ENCODE data around the gene PIGS. TPM values are rescaled to one million over a fixed set of nuclear protein-coding genes. Genes with fewer than 3 reads are reported as not detected.
A peak's percentile ranks its signal among the peaks of the same experiment; 100 is the strongest.

PIGS gene
- total and polyA plus RNA-seq, 4 donors: 10.0 to 71.9 (median 57.2) TPM

DNA sequence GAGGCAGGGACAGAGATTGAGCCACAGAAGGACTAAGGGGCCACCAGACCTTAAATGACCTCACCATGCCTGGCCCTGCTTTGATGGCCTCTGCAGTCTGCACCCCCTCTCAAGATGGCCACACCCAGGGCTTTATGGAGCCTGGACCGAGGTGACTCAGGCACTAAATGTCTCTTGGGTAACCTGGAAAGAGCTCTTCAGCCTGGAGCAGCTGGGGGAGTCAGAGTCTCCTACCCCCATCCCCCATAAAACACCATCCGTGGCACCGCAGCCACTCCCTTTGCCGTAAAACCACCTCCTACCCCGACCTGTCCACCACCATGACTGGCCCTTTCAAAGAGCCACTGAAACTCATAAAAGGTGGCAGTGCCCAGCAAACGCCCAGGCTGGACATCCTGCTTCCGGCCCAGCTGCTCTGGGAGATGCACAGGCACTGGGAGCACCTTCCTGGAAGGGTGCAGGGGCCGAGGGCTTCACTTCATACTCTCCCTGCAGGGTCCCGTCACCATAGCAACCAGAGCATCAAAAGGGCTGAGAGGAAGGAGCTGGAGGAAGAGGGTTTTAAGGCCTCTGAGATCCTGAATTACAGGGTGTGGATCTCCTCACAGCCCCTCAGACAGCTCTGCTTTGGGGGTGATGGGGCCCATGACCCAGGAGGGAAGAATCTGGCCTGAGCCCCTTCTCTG is 42.9 kb downstream of the PIGS start:
- DNase-seq (no peak), ATAC-seq (ENCODE audit: insufficient read depth, low FRiP score) (peak; percentile 5)
- Histone ChIP-seq H3K36me3 (ENCODE audit: control insufficient read depth in 4 of 4, insufficient read depth in 4 of 4, low read length in 4 of 4) (no peaks in the 10 kb centered on the region), H3K27me3 (ENCODE audit: control insufficient read depth in 3 of 3, insufficient read depth in 3 of 3, low read length in 2 of 3) (no peaks in the 10 kb centered on the region), H3K9ac (ENCODE audit: insufficient read depth in 1 of 2, low read length in 2 of 2) (no peak overlapping the region), H3K4me3 (no peak overlapping the region), H3K4me1 (ENCODE audit: control insufficient read depth in 5 of 5, insufficient read depth in 5 of 5, low read length in 5 of 5) (peaks cover 0 to 19% (median 0%) of the 10 kb centered on the region in 5 donors), H3K9me3 (ENCODE audit: control insufficient read depth in 4 of 4, insufficient read depth in 3 of 4, low read length in 3 of 4) (no peaks in the 10 kb centered on the region), H3K27ac (ENCODE audit: low read depth in 1 of 2, low read length in 1 of 2) (no peak overlapping the region)
- 64 to 74% methylated on average over 9 of the region's 9 CpGs for WGBS, 2 donors
- TF ChIP-seq, protein P1, sequence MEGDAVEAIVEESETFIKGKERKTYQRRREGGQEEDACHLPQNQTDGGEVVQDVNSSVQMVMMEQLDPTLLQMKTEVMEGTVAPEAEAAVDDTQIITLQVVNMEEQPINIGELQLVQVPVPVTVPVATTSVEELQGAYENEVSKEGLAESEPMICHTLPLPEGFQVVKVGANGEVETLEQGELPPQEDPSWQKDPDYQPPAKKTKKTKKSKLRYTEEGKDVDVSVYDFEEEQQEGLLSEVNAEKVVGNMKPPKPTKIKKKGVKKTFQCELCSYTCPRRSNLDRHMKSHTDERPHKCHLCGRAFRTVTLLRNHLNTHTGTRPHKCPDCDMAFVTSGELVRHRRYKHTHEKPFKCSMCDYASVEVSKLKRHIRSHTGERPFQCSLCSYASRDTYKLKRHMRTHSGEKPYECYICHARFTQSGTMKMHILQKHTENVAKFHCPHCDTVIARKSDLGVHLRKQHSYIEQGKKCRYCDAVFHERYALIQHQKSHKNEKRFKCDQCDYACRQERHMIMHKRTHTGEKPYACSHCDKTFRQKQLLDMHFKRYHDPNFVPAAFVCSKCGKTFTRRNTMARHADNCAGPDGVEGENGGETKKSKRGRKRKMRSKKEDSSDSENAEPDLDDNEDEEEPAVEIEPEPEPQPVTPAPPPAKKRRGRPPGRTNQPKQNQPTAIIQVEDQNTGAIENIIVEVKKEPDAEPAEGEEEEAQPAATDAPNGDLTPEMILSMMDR (IDR thresholded peaks at IDR 0.05; ENCODE audit: control extremely low read depth, extremely low read depth): no peak

DNA sequence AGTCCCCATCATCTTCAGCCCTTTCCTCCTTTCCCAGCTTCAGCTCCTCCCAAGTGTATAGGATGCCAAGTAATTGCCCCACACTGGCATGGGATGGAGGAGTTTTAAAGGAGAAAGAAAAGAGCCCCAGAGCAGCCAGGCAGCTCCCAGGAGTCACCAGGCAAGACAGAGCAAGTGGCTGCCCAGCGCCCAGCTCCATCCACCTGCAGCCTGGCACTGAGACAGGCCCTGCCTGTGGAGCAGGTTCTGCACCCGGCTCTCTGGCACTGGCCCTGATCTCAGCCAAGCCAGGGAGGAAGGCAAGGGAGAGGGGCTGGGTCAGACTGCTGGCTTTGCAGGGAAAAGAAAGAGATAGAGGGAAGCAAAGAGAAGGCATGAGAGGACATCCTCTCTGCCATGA is 43.5 kb downstream of the PIGS start:
- H3K27me3 ChIP-seq (ENCODE audit: control insufficient read depth in 3 of 3, insufficient read depth in 3 of 3, low read length in 2 of 3): no peaks in the 10 kb centered on the region
- no peak overlapping the region for H3K4me3 ChIP-seq
- H3K36me3 ChIP-seq (ENCODE audit: control insufficient read depth in 4 of 4, insufficient read depth in 4 of 4, low read length in 4 of 4): no peaks in the 10 kb centered on the region
- no peak overlapping the region for H3K9ac ChIP-seq (ENCODE audit: insufficient read depth in 1 of 2, low read length in 2 of 2)
- no peaks in the 10 kb centered on the region for H3K9me3 ChIP-seq (ENCODE audit: control insufficient read depth in 4 of 4, insufficient read depth in 3 of 4, low read length in 3 of 4)
- DNase-seq (no peak), ATAC-seq (ENCODE audit: insufficient read depth, low FRiP score) (no peak)
- peaks cover 0 to 19% (median 0%) of the 10 kb centered on the region in 5 donors for H3K4me1 ChIP-seq (ENCODE audit: control insufficient read depth in 5 of 5, insufficient read depth in 5 of 5, low read length in 5 of 5)
- H3K27ac ChIP-seq (ENCODE audit: low read depth in 1 of 2, low read length in 1 of 2): no peak overlapping the region
- TF ChIP-seq, protein P1 (IDR thresholded peaks at IDR 0.05; ENCODE audit: control extremely low read depth, extremely low read depth): no peak
- 69 to 85% methylated on average over 2 of the region's 2 CpGs for WGBS, 2 donors

DNA sequence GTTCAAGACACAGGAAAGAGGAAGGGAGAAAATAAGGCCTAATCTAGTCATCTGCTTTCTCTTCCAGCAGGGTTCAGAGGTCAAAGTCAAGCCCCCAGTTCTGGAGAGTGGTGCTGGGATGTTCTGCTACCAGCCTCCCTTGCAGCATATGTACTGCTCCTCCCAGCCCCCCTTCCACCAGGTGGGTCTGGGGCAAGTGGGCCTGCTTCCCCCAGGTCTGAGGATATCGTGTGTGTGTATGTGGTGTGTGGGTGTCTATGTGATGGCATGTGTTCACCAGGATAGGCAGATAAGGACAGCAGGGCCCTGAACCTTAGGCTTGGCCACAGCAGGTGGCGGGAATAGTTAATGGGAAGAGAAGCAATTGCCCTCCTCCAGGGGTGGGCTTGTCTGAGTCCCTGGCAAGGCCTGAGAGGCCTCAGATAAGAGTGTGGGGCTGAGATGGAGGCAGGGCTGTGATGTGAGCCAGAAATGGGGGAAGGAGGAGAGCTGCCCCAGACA is 44.1 kb downstream of the PIGS start:
- H3K9me3 ChIP-seq (ENCODE audit: control insufficient read depth in 4 of 4, insufficient read depth in 3 of 4, low read length in 3 of 4): no peaks in the 10 kb centered on the region
- H3K36me3 ChIP-seq (ENCODE audit: control insufficient read depth in 4 of 4, insufficient read depth in 4 of 4, low read length in 4 of 4): no peaks in the 10 kb centered on the region
- WGBS, 2 donors: 90 to 93% methylated on average over 2 of the region's 2 CpGs
- ATAC-seq (ENCODE audit: insufficient read depth, low FRiP score) (no peak), DNase-seq (no peak)
- no peak overlapping the region for H3K4me3 ChIP-seq
- H3K4me1 ChIP-seq (ENCODE audit: control insufficient read depth in 5 of 5, insufficient read depth in 5 of 5, low read length in 5 of 5): peaks cover 0 to 19% (median 0%) of the 10 kb centered on the region in 5 donors
- H3K27me3 ChIP-seq (ENCODE audit: control insufficient read depth in 3 of 3, insufficient read depth in 3 of 3, low read length in 2 of 3): no peaks in the 10 kb centered on the region
- H3K27ac ChIP-seq (ENCODE audit: low read depth in 1 of 2, low read length in 1 of 2): peak overlapping the region in 1 of 2 donors; percentile 12
- TF ChIP-seq, protein P1 (IDR thresholded peaks at IDR 0.05; ENCODE audit: control extremely low read depth, extremely low read depth): no peak
- no peak overlapping the region for H3K9ac ChIP-seq (ENCODE audit: insufficient read depth in 1 of 2, low read length in 2 of 2)

Measured in lung (tissue), 12 donors.